PC-9 (cell line): ENCODE results near the gene TBX3. TPM values are rescaled to one million over a fixed set of nuclear protein-coding genes. Genes with fewer than 3 reads are reported as not detected.

Experiments used
- BruUV-seq: library from RNA; stranded (reverse); fragments of 400-500 nt; replicated peaks from 2 replicates; lab custom pipeline; 2021; lab: Mats Ljungman, UMichigan
- CTCF ChIA-PET: fragments of 300-600 bp; sonication (Branson Sonifier 250); formaldehyde crosslinking; loops from one replicate; lab custom pipeline; 2022; ENCODE audit warnings: antibody characterized with exemption; lab: Charles Lee
- POLR2A ChIA-PET: fragments of 300-600 bp; sonication (Branson Sonifier 250); formaldehyde crosslinking; loops from one replicate; lab custom pipeline; 2022; ENCODE audit warnings: antibody characterized with exemption; ENCODE audit not compliant: unreplicated experiment; lab: Charles Lee
- DNase-seq, 2 experiments: peaks; one replicate each; pipeline versions ENCODE4 v3.0.0 to v3.0.0-alpha.2; 2015 to 2022; ENCODE audit warnings: mixed read lengths in 1 of 2
- H2AFZ ChIP-seq: fragments of 200-600 bp; sonication (generic); 2 replicates; pipeline ENCODE4 v1.8.1; 2017; ENCODE audit warnings: antibody characterized with exemption
- H3F3A ChIP-seq: fragments of 200-600 bp; sonication (generic); 2 replicates; pipeline ENCODE4 v1.8.1; 2017; ENCODE audit warnings: antibody characterized with exemption, mild to moderate bottlenecking, low read depth; ENCODE audit not compliant: insufficient read depth
- H3K27ac ChIP-seq: fragments of 200-600 bp; sonication (generic); 2 replicates; pipeline ENCODE4 v1.6.1; 2016; ENCODE audit warnings: mixed run types
- H3K27me3 ChIP-seq: fragments of 200-600 bp; sonication (generic); 2 replicates; pipeline ENCODE4 v1.6.1; 2016; ENCODE audit warnings: low read depth, mixed run types; ENCODE audit not compliant: insufficient read depth
- H3K36me3 ChIP-seq: fragments of 200-600 bp; sonication (generic); 2 replicates; pipeline ENCODE4 v1.6.1; 2016; ENCODE audit warnings: low read depth, mixed run types
- H3K4me1 ChIP-seq: fragments of 200-600 bp; sonication (generic); replicated peaks from 2 replicates; pipeline ENCODE4 v1.6.1; 2016; ENCODE audit warnings: mixed run types; ENCODE audit not compliant: insufficient read depth
- H3K4me2 ChIP-seq: fragments of 200-600 bp; sonication (generic); 2 replicates; pipeline ENCODE4 v1.6.1; 2017; ENCODE audit warnings: mixed run types
- H3K4me3 ChIP-seq: fragments of 200-600 bp; sonication (generic); 2 replicates; pipeline ENCODE4 v1.6.1; 2016; ENCODE audit warnings: mixed run types
- H3K79me2 ChIP-seq: fragments of 200-600 bp; sonication (generic); 2 replicates; pipeline ENCODE4 v1.6.1; 2017; ENCODE audit warnings: low read depth, mixed run types
- H3K9me2 ChIP-seq: fragments of 200-600 bp; sonication (generic); 2 replicates; pipeline ENCODE4 v1.8.1; 2017; ENCODE audit warnings: mild to moderate bottlenecking; ENCODE audit not compliant: insufficient read depth
- H3K9me3 ChIP-seq: fragments of 200-600 bp; sonication (generic); 2 replicates; pipeline ENCODE4 v1.8.1; 2016; ENCODE audit warnings: low read depth; ENCODE audit not compliant: insufficient read depth
- H4K20me1 ChIP-seq: fragments of 200-600 bp; sonication (generic); 2 replicates; pipeline ENCODE4 v1.8.1; 2017; ENCODE audit not compliant: insufficient read depth
- CTCF ChIP-seq: fragments of 200-600 bp; sonication (generic); conservative IDR thresholded peaks from 2 replicates; pipeline ENCODE4 v1.6.1; 2017; ENCODE audit warnings: mixed run types, antibody characterized with exemption, mild to moderate bottlenecking, moderate library complexity
- EZH2 ChIP-seq: fragments of 200-600 bp; sonication (generic); IDR thresholded peaks from 2 replicates; pipeline ENCODE4 v1.8.0; 2017; ENCODE audit warnings: antibody characterized with exemption, low read depth
- intact Hi-C: fragments of 100-400 bp; cut with micrococcal nuclease; formaldehyde crosslinking; loops from one replicate; pipeline ENCODE4 v1.10.0; 2022; ENCODE audit not compliant: unreplicated experiment
- total RNA-seq: library from RNA; stranded (reverse); gene quantifications from 2 replicates; pipeline ENCODE4 v1.2.3, GENCODE V29; 2021

The TBX3 gene
- total RNA-seq, 1 experiment from 2014 or later = not detected

DNA sequence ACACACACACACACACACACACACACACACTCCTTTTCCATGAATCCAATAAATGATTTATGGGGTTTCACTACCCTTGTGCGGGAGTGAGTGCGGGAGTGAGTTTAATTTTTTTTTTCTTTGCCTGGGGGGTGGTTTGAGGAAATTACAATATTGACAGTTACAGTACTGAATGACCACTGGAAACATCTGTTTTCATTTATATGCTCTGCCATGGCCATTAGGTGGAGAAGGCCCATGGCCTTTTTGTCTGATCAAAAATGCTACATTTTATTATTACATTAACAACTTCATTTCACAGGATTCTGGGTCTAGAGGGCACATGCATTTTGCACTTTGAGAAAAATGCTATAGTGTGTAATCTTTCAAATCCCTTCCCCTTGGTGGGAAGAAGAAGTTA, 5.9 kb downstream of the TBX3 start:
- Histone ChIP-seq H3K27me3 (peaks cover 77% of the 10 kb centered on the region), H3K4me2 (no peak overlapping the region), H3F3A (no peaks in the 10 kb centered on the region), H3K9me2 (no peaks in the 10 kb centered on the region), H3K36me3 (no peaks in the 10 kb centered on the region), H3K27ac (no peak overlapping the region), H4K20me1 (no peaks in the 10 kb centered on the region; the same call in 1 of the 2 replicates), H3K4me1 (no peaks in the 10 kb centered on the region), H3K4me3 (no peak overlapping the region), H3K79me2 (no peaks in the 10 kb centered on the region), H2AFZ (no peak overlapping the region), H3K9me3 (no peaks in the 10 kb centered on the region)
- ChIA-PET CTCF (no interaction called here), POLR2A (no interaction called here)
- TF ChIP-seq CTCF (no peak), EZH2 (no peak)
- DNase-seq = no peak
- intact Hi-C loops = no loop called here
- no TSS peak for BruUV-seq

DNA sequence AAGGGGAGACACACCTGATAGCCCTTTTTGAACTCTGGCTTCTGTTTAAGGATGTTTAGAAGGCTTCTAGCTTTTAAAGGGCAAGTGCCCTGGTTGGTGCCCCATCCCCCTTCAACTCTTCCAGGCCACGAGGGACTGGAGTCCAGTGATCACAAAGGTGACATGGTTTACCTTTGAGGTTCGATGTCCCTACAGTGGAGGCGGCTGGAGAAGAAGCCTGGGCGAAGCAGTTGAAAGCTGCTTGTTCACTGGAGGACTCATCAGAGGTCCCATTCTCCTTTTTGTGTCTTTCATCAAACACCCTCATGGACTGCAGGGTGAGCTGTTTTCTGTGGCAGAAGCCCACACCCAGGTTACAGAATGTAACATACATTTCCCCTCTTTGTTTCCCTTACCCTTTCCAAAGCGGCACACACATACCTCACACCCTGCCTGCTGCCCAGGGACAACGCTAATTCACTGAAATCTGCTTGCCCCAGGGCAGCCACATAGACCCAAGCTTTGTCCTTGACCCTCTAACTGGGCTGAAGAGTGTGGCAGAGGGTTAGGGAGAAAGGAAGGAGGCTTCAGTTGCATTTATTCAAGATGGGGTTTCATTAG, 7.7 kb downstream of the TBX3 start:
- H3K4me2 ChIP-seq = no peak overlapping the region
- no peak overlapping the region for H3K27ac ChIP-seq
- TF ChIP-seq EZH2 (no peak), CTCF (no peak)
- H3K79me2 ChIP-seq = no peaks in the 10 kb centered on the region
- intact Hi-C loops = no loop called here
- BruUV-seq = no TSS peak
- H3K9me2 ChIP-seq = no peaks in the 10 kb centered on the region
- H3K27me3 ChIP-seq = peaks cover 64% of the 10 kb centered on the region
- ChIA-PET CTCF (no interaction called here), POLR2A (no interaction called here)
- DNase-seq = no peak
- H3K9me3 ChIP-seq = no peaks in the 10 kb centered on the region
- H3K4me1 ChIP-seq = no peaks in the 10 kb centered on the region
- no peak overlapping the region for H3K4me3 ChIP-seq
- H4K20me1 ChIP-seq = no peaks in the 10 kb centered on the region; the same call in 1 of the 2 replicates
- H2AFZ ChIP-seq = no peak overlapping the region
- no peaks in the 10 kb centered on the region for H3F3A ChIP-seq
- H3K36me3 ChIP-seq = no peaks in the 10 kb centered on the region

- H3K4me2 ChIP-seq = no peak overlapping the region
- DNase-seq = no peak
- no peak overlapping the region for H3K27ac ChIP-seq
- no peak overlapping the region for H2AFZ ChIP-seq
- H3K79me2 ChIP-seq = no peaks in the 10 kb centered on the region
- H4K20me1 ChIP-seq = no peaks in the 10 kb centered on the region
- peaks cover 51% of the 10 kb centered on the region for H3K27me3 ChIP-seq
- no peaks in the 10 kb centered on the region for H3K9me3 ChIP-seq
- TF ChIP-seq CTCF = no peak
- TF ChIP-seq EZH2 = no peak
- no peak overlapping the region for H3K4me3 ChIP-seq
- intact Hi-C loops = no loop called here
- no peaks in the 10 kb centered on the region for H3K9me2 ChIP-seq
- POLR2A ChIA-PET = no interaction called here
- no TSS peak for BruUV-seq
- CTCF ChIA-PET = interaction anchor here (0.6 kb wide), 1 partner anchor 1341 kb away, joined by 3 read pairs; no protein-coding TSS in a partner anchor
- no peaks in the 10 kb centered on the region for H3K4me1 ChIP-seq
- no peaks in the 10 kb centered on the region for H3K36me3 ChIP-seq
- no peaks in the 10 kb centered on the region for H3F3A ChIP-seq
Observed at GRCh38 chr12:114674251-114675047, 9.5 kb downstream of the TBX3 start.
